ENCODE data around the gene BCL2.

BCL2 gene

DNA sequence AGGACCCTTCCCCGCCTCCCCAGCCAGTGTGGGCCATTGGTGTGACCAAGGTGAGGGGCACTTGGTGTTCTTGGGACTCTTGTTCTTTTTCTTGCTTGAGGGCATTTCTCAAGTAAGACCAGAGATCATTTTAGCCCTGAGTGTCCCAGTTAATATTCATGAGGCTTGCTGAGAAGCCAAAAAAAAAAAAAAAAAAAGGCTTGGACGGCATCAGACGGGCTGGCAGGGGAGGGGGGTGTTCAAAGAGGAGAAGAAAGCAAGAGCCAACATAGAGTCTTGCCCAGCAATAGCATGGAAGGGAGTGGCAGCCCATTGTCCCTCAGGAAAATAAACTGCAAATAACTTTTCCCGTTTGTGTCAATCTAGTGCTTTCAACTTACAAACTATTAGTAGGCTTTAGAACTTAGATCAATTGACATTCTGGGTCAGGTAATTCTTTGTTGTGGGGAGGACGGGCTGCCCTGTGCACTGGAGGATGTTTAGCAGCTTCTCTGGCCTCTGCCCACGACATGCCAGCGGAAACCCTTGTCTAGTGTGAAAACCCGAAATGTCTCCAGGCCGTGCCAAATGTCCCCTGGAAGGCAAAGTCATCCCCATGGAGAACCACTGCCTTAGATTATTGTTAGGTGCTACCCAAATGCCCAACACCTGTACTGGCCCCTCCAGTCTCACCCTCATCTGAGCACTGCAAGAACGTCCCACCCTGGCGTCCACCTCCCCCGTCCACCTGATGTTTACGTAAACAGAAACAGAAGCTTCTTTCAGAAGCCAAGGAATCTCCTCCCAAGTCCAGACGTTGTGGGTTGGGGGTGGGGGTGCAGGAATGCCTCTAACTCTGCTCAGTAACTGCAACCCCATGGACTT lies 163.4 kb downstream of the BCL2 start:
- no peak for DNase-seq (ENCODE audit: low read depth, low spot score)

DNA sequence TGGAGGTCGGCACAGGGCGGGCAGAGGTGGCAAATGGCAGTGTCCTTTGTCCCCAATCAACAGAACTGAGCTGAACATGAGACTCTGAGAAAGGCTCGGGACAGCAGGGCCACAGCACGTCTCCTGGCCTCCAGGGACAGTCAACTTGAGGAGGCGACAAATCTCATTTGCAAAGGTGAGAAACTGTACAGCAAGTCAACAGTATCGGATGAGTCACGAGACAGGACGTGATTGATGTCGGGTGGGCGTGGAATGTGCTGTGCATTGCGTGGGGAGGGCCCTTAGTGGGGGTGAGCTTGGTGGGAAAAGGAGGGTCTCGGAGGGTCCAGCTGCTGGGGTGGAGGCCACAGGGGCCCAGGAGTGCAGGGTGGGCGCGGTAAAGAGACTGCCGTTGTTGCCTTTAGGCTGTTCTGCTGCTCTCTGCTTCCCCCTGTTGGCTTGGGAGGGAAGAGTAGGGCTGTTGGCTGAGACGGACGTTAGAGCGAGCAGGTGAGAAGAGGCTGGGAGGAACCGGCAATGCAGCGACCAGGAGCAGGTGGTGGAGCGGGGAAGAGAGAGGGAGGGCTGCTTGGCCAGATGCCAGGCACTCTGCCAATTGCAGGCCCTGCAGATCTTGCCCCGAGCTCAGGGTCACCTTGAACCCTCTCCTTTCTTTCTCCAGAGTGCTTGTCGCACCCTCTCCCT lies 164.3 kb downstream of the BCL2 start:
- no peak for DNase-seq (ENCODE audit: low read depth, low spot score)

DNA sequence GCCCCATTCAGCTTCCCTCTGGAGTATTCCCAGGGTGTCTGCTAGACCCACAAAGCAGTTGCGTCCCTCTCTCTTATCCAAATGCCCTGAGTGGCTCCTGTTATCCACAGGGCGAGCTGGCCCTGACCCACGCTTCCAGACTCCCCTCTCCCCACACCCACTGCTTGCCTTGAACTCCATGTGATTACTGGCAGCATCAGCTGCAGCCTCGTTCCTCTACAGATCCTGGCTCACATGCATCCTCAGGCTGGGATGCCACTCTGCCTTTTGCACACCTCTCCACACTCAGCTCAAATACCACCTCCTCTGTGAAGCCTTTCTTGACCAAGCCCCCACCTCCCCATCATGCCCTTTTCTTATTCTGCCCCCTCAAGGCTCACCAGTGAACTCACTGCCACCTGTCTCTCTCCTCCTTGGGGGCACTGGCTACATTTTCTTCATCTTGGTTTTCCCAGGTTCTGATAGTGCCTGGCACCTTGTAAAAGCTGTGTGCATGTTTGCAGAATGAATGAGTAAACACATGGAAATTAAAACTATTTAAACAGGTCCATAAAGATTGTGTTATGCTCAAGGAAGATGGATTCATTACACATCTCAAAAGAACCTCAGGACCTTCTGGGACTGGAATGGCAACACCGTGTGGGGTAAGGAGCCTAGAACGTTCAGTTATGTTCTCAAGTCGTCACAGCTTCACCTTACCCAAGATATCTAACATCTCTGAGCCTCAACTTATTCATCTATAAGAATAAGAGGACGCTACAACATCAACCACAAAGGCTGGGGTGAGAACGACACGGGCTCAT lies 165.0 kb downstream of the BCL2 start:
- DNase-seq (ENCODE audit: low read depth, low spot score), result no peak

DNA sequence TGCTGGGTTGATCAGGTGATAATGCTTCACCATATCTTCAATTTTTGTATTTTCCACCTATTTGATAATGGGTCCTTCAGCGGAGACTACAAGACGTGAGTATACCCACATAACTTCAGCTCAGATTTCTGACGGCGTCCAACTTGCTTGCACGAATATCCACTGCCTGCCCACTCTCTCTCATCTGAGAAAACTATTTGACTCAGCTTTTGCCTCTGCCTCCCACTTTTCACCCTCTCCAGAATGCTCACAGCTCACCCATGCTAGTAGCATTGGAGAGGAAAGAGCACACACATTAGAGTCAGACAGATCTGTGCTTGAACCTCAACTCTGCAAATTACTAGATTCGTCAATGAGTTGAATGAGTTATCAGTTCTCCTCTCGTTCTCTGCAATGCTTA lies 166.8 kb downstream of the BCL2 start:
- no peak for DNase-seq (ENCODE audit: low read depth, low spot score)

DNA sequence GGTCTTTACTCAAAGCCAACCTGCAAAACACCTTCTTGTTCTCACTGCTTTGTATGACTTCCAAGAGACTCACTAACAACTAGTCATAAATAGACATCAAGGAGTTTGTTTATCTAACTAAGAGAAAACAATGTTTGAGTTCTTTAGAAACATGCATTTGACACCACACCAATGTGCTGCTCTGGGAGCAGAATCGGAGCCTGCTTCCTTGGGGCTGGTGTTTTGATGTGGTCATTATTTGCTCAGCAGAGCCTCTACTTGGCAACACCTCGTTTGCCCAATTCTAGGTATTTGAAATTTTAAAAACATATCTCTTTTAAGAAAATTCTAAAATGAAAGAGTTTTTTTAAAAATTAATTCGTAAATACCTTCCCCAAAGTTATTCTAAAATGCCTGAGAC lies 167.5 kb downstream of the BCL2 start:
- DNase-seq (ENCODE audit: low read depth, low spot score), result no peak

GRCh38 chr18:63151539-63151938 lies 168.0 kb downstream of the BCL2 start:
- DNase-seq (ENCODE audit: low read depth, low spot score), result no peak

DNA sequence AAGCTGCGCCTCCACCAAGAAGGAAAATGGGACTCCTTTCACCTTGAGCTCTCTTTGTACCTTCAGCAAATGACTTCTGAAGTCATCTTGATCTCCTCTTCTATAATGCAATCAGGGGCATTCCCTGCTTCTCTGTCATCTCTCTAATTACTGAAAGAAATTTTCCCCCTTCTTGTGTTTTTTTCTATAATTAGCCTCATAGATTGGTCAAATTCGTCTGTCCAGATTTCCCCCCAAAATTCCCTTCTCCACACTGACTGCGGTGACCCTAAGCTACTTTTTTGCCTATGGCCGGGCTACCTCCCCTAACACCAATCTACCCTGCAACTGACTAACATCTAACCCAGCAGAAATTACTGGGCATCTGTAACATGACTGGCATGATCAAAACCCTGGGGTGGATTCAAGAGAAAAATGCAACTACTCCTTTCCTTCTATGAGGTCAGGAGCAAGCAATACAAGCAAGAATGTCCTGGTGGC lies 168.6 kb downstream of the BCL2 start:
- no peak for DNase-seq (ENCODE audit: low read depth, low spot score)

DNA sequence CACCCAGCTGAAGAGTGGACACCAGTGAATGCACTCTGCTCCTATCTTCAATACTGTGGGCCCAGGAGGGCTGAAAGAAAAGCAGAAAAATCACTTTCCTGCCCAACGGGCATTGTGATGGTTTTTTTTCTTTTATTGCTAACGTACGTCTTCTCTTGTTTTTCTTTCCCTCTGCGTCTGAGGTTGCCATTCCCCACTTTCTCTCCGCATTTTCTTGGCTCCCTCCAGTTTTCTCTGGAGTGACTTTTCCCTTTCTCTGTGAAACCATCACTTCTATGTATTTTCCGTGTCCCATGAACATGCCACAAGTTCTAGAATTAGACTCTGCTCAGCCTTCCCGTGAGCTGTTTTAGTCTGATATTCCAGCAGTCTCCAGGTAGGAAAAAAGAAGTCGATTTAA lies 169.2 kb downstream of the BCL2 start:
- DNase-seq (ENCODE audit: low read depth, low spot score), result no peak

DNA sequence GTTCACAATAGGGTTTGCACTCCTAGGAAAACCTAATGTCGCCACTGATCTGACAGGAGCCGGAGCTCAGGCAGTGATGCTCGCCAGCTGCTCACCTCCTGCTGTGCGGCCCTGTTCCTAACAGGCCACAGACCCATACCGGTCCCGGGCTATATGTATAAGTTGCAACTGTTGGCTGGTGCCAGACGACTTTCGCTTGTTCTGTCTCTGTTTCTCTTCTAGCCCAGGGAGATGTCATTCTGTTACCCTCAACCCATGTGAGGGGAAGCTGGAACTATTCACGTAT lies 170.3 kb downstream of the BCL2 start:
- no peak for DNase-seq (ENCODE audit: low read depth, low spot score)

- no peak for DNase-seq (ENCODE audit: low read depth, low spot score)
Observed at GRCh38 chr18:63148449-63149301, 170.9 kb downstream of the BCL2 start.

- no peak for DNase-seq (ENCODE audit: low read depth, low spot score)
Observed at GRCh38 chr18:63147973-63148372, 171.6 kb downstream of the BCL2 start.

GRCh38 chr18:63146828-63147409 lies 172.7 kb downstream of the BCL2 start:
- no peak for DNase-seq (ENCODE audit: low read depth, low spot score)

DNA sequence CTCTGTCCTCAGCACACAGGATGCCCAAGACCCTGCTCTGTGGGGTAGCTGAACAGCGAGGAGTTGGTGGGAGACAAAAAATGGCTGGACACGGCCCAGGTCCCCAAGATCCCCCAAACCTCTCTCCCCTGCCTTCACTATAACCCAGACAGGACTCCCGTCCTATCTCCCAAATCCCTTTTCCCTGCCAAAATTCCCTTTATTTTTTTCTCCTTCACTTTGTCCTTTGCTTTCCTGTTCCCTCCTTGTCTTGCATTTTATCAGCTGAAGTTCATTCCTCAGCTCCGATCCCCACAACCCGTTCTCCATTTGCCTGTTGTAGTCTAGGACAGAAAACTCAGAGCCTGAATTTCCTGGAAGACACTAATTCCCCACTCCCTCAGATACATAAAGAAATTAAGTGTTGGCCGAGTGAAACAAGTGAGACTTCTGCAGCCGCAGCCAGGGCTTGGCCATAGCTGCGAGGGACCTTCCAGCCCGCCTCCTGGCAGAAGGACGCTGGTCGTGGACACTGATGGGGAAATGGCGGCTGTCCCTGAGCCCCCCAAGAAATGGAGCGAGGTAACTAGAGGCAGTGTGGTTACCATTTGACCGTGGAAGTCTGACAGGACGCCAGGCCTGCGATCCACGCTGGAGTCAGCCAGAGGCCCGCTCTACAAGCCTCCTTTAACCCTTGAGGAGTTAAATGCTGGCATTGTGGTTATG lies 173.6 kb downstream of the BCL2 start:
- DNase-seq (ENCODE audit: low read depth, low spot score), result no peak

- DNase-seq (ENCODE audit: low read depth, low spot score), result no peak
Observed at GRCh38 chr18:63145166-63145850, 174.3 kb downstream of the BCL2 start.

DNA sequence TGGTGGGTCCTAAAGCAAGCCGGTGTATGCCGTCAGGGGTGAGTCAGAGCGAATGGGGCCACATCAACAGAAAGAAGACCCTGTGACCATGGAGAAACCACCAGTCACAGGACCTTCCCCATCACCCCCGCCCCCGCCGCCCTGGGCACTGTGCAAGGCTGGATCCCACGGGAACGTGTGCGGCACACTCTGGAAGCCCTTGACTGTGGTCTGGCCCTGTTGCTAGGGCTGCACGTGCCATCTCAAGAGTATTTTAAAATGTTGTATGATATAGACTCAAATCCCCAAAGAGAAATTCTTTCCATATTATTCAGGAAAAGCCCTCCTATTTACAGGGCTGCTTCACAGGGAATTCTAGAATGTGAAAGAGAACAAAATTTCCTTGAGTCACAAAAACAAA lies 174.8 kb downstream of the BCL2 start:
- no peak for DNase-seq (ENCODE audit: low read depth, low spot score)

GRCh38 chr18:63143330-63143771 lies 176.2 kb downstream of the BCL2 start:
- no peak for DNase-seq (ENCODE audit: low read depth, low spot score)

DNA sequence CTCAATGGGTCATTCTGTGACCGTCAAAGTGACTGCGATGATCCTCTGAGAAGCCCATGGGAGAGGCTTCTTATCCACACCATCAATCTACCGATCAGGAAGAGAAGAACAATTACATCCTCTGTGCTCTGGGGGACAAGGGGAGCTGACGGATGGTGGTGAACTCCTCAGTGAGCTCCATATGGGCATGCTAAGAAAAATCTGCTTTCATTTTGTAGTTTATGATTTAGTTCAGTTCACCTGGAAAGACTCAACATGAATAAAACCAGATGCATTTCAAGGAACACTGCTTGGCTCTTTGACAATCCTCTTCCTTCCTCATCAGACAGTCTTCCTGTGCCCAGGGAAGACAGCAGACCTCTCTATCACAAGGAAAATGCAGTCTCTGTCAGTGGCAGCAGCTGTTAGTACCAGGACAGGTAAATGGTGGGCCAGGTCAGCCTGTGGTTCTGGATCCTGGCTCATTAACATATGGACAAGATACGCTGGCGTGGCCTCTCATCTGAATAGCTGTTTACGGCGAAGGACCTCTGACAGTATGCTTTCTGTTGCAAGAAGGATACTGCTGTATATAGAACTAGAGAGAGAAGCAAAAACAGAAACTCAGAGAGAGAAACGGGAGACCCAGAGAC lies 176.9 kb downstream of the BCL2 start:
- no peak for DNase-seq (ENCODE audit: low read depth, low spot score)

DNA sequence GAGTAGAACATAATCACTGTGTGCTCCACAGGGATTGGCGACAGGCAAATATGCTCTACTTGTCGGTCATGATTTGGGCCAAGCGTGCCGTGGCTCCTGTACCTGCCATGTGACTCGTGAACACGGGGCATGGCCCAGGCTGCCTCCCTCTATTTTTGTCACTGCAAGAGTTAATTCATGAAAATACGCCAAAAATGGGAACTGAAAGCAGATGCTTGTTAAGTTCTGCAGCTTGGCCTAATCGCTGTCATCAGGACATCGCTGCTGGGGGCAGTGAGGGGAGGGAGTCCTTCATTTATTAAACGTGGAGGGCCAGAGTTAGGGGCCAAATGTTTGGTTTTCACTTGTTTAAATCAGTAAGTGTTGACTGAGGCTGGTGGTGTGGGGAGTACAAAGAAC lies 177.8 kb downstream of the BCL2 start:
- DNase-seq (ENCODE audit: low read depth, low spot score), result no peak

DNA sequence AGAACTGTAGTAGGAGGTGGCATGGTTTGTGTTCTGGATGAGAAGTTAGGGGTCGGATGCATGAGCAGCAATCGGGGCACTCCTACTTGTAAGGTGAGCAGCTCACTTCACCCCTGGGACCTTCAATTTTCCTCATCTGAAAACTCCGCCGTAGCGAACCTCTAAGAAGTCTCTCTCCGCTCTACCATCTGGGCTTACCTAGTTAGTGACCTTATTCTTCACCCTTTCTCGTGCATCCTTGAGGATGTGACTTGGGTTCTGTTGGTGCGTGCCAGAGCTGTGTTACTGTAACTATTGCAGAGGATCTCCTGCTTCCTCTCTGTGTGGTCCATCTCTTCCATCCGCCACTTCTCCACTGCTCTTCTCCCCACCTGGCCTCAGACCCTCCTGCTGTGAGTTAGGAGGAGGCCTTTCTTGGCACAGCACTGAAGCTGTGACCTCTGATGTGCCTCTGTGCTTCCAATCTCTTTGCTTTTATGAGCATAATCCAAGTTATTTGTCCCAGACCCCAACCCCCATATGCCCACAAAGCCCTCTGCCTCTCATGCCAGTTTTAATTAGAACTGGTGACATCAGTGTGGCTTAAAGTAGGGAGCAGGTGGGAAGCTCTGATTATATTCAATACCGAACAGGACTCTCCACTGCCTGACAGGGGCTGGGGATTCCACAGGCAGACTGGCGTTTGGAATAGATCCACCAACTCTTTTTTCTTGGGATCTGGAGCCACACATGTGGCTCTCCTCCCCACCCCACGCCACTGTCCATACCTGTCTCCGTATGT lies 178.4 kb downstream of the BCL2 start:
- DNase-seq (ENCODE audit: low read depth, low spot score), result no peak

Data from smooth muscle cell of the brain vasculature (primary cell).